Stomach (tissue), 4 donors: ENCODE results near the gene CDK1.

Source experiments
- POLR2AphosphoS5 ChIP-seq, 3 donors: sonication (generic); formaldehyde crosslinking; IDR thresholded peaks; one replicate each; pipeline ENCODE4 v1.6.1; 2016; ENCODE audit warnings: antibody characterized with exemption in 3 of 3
- TF ChIP-seq, protein P1 (sequence below), 7 experiments: fragments of 450-650 bp in 4 of 7; fragments of 200-600 bp in 3 of 7; sonication (generic) in 3 of 7; IDR thresholded peaks; one replicate each; pipeline ENCODE4 v1.5.1; 2016 to 2019; ENCODE audit warnings: antibody characterized with exemption in 7 of 7, control low read depth in 2 of 7, mild to moderate bottlenecking in 1 of 7

DNA sequence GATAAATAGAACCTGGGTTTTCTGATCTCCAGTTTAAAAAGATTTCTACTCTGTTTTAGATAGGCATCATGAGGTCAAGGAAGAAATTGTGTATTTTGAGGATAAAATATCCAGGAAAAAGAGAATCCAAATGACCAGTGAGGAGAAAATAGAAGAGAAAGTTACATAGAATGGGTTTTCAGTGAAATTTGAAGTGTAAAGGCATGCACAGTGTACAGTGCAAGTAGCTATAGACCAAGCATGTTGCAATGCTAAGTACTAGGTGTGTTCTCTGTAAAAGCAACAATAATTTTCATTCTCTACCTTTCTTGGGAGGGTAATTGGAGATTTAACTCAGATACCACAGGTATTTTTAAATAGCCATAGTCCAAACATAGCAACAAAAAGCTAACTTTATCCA, 22.6 kb downstream of the CDK1 start:
- TF ChIP-seq, protein P1, sequence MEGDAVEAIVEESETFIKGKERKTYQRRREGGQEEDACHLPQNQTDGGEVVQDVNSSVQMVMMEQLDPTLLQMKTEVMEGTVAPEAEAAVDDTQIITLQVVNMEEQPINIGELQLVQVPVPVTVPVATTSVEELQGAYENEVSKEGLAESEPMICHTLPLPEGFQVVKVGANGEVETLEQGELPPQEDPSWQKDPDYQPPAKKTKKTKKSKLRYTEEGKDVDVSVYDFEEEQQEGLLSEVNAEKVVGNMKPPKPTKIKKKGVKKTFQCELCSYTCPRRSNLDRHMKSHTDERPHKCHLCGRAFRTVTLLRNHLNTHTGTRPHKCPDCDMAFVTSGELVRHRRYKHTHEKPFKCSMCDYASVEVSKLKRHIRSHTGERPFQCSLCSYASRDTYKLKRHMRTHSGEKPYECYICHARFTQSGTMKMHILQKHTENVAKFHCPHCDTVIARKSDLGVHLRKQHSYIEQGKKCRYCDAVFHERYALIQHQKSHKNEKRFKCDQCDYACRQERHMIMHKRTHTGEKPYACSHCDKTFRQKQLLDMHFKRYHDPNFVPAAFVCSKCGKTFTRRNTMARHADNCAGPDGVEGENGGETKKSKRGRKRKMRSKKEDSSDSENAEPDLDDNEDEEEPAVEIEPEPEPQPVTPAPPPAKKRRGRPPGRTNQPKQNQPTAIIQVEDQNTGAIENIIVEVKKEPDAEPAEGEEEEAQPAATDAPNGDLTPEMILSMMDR (IDR thresholded peaks at IDR 0.05): no peak
- TF ChIP-seq POLR2AphosphoS5 (IDR thresholded peaks at IDR 0.05): no peak
